LNCaP clone FGC (cell line): Measurements from ENCODE around the gene PRLHR.

Experiments
- DNase-seq: peaks from one replicate; pipeline ENCODE4 v3.0.0-alpha.2; 2011; ENCODE audit warnings: low read depth
- H3K4me3 ChIP-seq: 2 replicates; pipeline ENCODE4 v1.5.1; 2011; ENCODE audit warnings: mild to moderate bottlenecking, low read depth, low read length, control low read depth
- TF ChIP-seq, protein P1 (sequence below): IDR thresholded peaks from 2 replicates; pipeline ENCODE4 v1.5.1; 2012; ENCODE audit warnings: mild to moderate bottlenecking; ENCODE audit not compliant: control insufficient read depth, insufficient read depth; ENCODE audit errors: extremely low read depth

PRLHR gene

DNA sequence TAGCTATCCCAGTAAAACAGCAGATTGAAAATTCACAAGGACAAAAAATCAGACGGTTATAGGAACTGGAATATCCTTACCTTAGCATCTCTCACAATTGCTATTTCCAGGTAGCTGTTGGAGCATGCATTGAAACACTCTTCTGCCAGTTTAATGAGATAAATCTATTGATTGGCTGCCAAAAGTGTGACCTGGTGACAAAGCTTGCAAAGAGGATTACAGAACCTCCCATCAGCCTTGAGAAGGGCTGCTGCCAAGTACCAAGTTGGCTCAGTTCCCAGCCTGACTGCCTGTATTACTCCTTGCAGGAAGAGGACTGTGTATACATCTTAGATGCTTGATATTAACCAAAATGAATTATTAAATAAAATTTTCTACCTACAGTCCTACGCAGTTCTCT lies 5.1 kb downstream of the PRLHR start:
- no peak overlapping the region for H3K4me3 ChIP-seq
- peak; percentile 96 for DNase-seq
- TF ChIP-seq, protein P1, sequence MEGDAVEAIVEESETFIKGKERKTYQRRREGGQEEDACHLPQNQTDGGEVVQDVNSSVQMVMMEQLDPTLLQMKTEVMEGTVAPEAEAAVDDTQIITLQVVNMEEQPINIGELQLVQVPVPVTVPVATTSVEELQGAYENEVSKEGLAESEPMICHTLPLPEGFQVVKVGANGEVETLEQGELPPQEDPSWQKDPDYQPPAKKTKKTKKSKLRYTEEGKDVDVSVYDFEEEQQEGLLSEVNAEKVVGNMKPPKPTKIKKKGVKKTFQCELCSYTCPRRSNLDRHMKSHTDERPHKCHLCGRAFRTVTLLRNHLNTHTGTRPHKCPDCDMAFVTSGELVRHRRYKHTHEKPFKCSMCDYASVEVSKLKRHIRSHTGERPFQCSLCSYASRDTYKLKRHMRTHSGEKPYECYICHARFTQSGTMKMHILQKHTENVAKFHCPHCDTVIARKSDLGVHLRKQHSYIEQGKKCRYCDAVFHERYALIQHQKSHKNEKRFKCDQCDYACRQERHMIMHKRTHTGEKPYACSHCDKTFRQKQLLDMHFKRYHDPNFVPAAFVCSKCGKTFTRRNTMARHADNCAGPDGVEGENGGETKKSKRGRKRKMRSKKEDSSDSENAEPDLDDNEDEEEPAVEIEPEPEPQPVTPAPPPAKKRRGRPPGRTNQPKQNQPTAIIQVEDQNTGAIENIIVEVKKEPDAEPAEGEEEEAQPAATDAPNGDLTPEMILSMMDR: no peak

DNA sequence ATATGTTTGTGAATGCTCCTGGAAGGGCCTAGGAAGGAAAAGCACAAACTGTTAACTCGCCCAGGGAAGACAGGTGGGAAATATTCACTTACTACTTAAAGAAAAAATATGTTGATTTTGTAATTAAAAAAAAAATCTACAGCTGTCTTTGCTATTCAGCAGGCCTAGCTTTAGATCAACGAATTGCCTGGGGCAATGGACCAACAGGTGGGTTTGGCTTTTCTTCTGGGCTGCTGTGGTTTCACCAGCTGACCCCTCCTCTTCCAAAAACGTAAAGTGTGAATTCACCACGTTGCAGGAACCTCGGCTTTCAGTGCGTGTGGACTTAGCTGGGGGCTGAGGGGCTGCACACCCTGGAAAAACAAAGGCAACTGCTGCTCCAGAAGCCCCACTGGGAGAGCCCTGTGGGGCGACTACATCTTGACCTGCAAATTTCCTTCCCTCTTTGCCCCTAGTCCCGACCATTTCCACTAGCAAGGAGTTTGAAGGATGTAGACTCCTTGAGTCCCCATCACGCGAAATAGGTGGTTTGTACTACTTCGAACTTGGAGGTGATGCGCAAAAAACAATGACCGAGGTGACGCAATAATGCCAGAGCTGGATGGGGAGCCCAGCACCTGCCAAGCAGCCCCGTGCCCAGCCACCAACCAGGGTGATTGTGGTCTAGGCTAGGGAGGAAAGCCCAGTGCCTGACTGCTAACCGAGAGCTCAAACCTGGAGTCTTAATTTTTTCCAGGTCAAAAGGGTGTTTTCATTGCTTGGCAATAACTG lies 7.4 kb downstream of the PRLHR start:
- no peak overlapping the region for H3K4me3 ChIP-seq
- no peak for DNase-seq
- TF ChIP-seq, protein P1: no peak

DNA sequence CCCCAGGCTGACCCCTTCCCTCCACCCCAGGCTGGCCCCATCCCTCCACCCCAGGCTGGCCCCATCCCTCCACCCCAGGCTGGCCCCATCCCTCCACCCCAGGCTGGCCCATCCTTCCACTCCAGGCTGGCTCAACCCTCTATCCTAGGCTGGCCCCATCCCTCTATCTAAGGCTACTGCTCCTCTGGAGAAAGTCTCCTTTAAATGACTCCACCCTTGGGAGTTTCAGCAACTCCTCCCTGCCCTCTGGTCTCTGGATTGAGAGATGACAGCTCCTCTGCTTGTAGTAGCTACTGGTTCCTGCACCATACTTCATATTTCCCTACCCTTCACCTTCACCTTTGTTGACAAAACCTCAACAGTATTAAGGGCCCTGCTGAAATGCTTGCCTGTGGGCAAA lies 8.5 kb downstream of the PRLHR start:
- DNase-seq: no peak
- TF ChIP-seq, protein P1: no peak
- no peak overlapping the region for H3K4me3 ChIP-seq

DNA sequence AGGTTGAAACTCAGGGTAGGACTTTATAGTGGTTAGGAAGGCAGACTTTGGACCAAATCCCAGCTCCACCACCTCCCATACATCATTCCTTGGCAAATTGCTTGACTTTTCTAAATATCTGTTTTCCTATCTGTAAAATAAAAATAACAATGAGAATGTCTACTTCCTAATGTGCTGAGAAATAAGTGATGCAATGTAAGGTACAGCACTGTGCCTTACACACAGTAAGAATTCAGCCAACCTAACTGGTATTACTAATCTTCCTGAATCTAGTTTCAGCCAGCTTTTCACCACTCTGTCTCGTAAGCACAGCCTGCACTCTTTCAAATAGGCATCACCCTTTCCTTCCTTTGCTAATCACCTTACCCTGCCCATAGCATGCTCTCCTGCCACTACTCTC lies 9.7 kb downstream of the PRLHR start:
- H3K4me3 ChIP-seq: no peak overlapping the region
- no peak for DNase-seq
- TF ChIP-seq, protein P1: no peak

DNA sequence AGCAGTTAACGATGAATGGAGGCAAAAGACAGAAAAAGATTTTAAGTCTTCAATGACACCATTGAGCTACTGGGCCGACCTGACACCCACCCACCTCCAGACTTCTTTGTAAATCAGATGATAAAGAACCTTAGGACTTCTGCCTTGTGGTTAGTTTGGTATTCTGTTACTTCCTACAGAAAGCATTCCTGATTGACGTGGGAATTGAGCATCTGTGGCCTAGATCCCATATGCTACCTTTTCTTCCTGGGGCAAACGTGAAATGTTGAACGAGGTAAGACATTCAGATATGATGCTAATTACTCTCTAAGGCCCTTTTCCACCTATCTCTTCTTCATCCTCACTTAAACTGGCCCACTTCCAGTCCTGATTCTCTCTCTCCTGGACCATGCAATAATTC lies 10.2 kb downstream of the PRLHR start:
- DNase-seq: no peak
- H3K4me3 ChIP-seq: no peak overlapping the region
- TF ChIP-seq, protein P1: no peak

DNA sequence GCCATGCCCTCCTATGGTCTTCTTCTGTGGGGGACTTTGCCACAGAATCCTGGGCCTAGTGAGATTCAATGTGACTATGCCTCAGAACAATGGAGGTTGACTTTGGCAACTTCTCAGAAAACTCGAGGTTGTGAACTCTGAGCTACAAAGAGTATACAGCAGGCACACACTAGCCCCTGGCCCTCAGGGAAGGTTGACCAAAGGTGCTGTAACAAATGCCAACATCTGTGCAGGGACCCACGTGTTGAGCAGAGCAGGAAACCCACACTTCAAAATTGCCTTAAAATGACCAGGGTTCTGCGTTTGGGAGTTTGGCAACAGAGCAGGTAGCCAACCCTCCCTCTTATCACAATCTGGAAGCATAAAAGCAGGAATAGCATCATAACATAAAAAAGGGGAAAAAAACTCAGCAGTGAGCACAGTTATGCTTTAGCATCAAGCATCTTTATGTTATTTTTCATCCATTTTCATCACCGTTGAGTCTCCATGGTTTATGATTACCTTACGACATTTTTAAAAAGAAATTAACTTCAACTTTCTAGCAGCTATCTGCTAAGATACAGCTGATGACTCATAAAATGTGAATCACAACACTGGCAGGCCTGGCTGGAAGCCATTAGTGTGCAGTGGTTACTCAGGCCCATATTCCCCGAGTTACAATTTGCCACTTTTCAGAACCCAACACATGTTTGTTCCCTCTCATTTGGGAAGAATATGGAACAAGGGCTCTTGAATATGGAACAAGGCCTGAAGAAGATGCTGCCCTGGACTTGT lies 11.1 kb downstream of the PRLHR start:
- H3K4me3 ChIP-seq: no peak overlapping the region
- DNase-seq: no peak
- TF ChIP-seq, protein P1: no peak
